ENCODE results near the gene ARHGAP23.

ARHGAP23 gene

DNA sequence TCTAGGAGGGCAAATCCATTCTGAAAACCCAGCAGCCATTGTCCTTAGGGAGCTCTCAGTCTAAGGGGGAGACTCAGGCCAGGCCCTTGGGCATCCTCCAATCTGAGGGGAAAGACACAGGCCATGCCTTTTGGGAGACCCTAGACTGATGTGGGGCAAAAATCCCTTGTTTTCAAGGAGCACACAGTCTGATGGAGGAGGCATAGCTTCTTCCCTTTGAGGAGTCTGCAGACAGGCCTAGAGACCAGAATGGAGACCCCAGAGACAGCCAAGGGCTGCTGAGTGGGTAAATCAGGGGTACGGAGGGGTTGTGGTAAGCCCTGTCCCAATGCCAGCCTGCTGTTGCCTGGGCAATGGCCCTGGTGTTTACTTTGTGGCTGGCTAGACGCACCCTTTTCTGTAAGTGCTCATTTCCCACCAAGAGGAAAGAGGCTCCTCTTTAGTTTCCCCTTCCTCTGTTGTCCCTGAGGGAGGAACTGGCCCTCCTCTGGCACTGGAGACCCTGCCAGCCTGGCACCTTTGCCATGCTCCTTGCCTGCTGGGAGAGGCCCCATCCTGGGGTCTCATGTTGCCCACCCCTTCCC, 19.3 kb downstream of the ARHGAP23 start:
- DNase-seq: peak; percentile 16

DNA sequence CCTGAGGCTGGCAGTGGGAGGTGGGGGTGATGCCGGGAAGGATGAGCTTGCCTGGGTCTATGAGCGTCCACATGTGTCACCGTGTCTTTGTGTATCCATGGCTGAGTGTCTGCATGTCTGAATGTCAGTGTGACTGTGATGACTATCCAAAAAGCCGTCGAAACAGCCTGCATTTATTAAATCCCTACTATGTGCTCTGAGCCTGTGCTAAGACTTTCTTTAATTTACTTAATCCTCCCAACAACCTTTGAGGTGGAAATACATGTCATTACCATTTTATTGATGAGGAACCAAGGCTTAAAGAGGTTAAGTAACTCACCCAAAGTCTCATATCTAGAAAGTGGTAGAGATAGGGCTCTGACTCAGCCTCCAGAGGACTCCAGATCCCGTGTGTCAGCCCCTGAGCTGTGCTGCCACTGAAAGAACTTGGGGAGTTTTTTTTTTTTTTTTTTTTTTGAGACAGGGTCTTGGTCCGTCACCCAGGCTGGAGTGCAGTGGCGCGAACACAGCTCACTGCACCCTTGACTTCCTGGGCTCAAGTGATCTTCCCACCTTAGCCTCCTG, 20.0 kb downstream of the ARHGAP23 start:
- DNase-seq: no peak

DNA sequence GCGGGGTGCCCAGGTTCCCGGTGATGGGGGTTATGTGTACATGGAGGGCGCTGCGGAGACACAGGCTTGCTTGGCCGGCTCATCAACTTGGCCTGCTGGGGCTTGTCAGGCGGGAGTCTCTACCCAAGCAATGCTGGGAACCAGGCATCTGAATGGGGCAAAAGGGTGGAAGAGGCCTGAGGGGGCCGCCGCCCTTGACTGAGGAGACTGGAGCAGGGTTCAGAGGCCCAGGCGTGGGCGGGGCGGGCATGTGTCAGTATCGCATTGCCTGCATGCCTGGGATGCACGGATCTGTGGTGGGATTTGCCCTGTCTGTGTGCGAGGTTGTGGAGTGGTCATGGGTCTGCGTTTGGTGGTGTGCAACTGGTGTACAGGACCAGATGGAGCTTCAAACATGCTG, 21.1 kb downstream of the ARHGAP23 start:
- no peak for DNase-seq

DNA sequence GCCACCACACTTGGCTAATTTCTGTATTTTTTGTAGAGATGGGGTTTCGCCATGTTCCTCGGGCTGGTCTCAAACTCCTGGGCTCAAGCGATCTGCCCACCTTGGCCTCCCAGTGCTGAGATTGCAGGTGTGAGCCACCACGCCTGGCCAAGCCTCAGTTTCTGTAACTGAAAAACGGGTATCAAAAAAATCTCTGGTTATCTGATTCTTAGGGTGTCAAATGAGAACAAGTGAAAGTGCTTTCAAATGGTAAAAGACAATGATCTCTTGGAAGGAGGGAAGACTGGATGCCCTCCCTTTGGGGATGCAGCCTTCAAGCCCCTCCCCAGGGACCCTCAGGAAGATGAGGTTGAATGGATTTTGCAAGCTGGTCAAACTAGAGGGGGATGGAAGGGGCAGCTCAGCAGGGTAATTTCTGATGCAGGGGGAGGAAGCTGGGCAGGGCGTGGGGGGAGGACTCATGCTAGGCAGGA, 22.3 kb downstream of the ARHGAP23 start:
- DNase-seq: no peak

DNA sequence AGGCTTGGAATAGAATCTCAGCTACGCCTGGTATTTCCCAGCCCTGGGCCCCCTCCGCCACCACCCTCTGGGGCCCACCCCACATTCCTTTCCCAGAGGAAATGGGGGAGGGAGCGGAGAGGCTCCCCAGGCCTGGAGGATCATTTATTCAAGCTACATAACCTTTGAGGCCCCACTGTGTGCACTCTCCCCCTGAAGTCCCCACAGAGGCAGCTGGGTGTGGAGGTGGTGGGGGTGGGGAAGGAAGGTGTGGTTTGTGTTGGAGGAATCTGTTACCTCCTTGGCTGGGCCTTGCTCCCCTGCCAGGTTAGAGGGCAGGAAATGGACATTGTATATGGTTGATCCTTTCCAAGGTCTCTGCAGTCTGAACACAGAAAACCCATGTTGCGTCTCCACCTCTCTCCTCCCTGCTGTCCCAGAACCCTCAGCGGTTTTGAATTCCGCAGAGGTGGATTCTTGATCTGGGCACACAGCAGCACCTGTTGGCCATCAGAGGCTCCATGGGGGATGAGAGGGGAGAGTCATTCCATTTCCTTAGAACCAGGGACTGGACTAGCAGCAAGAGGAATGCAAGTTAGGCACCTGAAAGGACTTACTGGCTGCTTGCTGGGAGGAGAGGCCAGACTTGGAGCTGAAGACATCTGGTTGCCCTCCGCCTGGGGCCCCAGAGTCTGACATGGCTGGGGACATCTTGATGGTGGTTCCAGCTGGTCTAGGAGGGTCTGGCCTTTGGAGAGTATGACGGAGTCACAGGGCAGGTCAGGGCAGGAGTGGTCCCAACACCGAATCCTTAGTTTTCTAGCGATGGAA, 23.0 kb downstream of the ARHGAP23 start:
- no peak for DNase-seq

DNA sequence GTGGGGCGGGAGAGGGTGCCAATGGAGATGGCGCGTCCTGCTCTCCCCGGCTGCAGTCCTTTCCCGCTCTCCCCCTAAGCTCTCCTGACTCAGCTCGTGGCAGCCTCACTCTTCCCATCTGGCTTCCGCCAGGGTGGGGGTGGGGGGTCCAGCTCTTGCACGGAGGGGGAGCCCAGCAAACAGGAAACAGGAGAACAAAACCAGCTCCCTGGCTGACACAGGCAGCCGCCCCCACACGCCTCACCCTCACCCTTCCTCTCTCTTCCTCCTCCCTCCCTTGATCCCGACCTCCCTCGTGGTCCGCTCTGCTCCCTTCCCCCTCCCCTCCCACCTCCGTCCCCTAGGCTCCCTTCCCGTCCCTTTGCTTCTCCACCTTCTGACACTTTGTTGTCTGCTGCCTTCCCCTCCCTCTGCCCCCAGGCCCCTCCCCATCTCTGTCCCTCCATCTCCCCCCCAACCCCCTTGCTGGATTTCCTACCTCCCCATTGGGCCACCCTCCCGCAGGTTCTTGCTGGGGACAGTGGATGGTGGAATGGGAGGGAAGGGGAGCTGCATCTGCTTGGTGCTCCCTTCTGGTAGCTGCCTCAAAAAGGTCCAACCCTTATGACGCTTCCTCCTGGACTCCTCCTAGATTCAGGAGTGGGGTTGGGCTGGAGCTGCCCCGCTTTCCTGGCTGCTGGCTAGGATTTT, 23.7 kb downstream of the ARHGAP23 start:
- no peak for DNase-seq

DNA sequence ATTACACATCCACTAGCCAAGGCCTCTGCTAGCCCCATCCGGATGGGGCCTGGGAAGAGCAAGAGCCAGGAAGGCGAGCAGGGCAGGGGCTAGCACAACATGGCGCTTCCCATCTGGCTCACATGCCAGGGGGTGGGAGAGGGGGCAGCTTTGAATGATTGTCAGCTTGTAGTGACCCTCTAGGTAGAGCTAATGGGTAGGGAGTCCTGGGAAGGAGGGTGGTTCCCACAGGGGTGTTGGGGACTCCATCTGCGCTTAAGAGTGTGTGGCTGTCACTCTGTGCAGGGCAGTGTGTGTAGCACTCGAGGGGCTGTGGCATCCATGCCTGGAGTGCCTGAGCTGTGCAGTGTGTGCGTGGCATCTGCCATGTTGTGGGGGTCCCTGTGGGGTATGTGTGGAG, 24.5 kb downstream of the ARHGAP23 start:
- DNase-seq: no peak

DNA sequence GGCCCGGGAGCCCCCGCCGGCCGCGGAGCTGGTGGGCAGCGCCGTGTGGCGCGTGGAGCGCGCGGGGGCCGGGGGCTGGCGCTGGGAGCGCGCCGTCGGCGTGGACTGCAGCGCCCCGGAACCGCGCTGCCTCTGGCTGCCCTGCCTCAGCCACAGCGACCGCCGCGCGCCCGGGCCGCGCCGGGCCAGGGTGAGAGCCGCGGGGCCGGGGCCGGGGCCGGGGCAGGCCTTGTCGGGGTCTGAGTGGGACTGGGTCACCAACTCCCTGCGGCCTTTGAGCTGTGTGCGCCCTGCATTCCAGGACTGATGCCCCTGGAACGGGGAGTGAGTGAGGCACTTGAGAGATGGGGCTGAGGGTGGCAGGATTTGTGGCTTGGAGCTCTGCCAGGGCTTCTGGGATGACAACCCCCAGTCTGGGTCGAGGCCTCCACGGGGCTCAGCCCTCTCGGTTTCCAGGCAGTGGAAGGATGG, 25.7 kb downstream of the ARHGAP23 start:
- DNase-seq: no peak

DNA sequence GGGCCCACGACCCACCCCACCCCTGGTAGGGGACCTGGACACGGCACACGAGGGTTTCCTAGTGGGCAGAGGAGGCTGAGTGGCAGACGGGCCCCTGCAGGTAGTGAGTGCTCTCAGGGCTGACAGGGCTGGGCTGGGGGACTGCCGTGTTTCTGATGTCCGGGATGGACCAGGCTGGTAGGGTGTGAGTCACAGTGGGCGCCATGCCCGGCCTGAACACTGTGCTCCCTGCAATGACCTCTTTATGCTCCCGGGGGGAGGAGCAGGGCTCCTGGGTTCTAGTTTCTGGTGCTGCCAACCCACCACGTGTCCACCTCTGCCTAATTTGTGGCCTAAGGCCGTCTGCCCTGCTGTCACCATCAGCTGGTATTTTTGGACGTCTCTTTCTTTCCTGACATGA, 26.3 kb downstream of the ARHGAP23 start:
- DNase-seq: no peak

DNA sequence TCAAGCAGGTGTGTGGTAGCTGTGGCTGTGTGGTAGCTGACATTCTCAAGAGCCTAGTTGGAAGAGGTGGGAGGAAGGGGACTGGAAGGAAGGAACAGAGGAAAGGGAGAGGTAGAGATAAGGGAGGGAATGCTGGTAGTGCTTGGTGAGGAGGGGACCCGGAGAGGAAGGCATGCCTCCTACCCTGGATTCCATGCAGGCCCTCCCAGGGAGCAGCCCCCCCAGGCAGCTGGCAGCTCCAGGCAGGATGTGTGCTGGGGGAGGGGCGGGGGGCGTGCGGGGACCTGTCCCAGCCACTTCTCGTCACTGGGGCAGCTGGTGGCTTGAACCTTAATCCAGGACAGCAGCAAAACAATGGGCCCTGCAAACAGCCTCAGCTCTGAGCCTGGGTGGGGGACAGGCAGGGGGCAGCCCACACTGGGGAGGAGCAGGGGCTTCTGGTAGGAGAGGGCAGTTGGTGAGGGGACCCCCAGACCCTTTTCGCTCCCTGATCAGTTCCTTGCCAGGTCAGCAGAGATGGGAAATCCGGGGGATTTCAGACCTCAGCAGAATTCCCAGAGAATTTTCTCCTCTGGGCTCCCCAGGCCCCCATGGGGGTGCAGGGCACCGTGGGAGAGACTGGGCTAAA, 27.1 kb downstream of the ARHGAP23 start:
- DNase-seq: no peak

DNA sequence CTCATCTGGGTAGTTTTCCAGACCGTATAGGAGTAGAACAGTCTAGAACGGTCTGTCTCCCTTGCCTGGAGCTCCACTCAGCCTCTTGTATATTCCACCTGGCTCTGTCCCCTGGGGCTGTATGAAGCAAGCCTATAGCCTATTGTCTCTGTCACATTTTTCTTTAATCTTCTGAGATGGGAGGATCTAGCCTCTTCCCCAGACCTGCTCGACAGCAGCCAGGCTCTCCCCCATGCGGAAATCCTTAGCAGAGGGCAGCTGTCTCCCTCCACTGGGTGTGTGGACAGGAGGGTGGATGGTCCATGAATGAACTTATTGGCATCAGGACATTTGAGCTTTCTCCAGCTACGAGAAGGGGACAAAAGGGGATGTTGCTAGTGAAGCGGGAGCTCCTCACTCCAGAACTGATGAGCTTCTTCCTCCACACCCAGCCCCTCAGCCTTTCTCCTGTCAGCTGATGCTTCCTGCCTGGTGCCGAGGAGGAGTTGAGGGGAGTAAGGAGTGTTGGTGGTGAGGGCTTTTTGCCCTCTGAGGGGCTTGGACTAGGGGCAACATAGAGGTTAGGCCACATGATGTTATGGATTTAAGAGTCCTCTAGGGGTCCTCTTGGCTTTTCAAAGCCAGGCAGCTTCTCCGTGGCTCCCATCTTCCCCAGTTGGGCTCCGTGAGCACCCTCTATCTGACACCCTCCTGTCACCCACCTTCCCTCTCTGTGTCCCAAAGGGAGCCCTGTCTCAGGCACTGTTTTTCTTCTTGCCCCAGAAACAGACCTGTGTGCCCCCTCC, 28.0 kb downstream of the ARHGAP23 start:
- DNase-seq: no peak

DNA sequence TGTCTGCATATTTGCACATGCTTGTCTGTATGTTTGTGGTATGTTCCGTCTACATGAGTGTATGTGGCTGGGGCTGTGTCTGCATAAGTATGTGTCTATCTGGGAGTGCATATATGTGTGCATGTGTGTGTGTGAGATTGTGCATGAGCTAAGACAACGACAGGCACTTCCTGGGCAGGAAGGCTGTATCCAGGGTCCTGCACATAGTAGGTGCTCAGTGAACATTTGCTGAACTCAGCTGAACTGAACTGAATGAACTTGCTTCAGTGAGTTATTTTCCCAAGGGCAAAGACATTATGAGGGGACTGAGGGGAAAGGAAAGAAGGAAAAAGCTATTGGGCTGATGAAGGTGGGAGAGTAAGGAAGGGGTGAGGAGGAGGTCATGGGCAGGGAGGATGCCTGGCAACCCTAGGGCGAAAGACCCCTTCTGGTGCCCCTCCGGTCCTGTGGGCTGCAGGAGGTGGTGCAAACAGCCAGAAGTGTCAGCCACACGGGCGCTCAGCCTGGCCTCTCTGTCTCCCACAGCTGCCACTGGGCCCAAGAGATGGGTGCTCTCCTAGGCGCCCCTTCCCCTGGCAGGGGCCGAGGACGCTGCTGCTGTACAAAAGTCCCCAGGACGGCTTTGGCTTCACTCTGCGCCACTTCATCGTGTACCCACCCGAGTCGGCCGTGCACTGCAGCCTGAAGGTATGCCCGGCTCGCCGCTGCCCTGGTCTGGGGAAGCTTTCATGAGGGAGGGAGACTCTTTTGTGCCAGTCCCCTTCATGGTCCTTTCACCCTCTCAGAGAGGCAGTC, 29.5 kb downstream of the ARHGAP23 start:
- no peak for DNase-seq

DNA sequence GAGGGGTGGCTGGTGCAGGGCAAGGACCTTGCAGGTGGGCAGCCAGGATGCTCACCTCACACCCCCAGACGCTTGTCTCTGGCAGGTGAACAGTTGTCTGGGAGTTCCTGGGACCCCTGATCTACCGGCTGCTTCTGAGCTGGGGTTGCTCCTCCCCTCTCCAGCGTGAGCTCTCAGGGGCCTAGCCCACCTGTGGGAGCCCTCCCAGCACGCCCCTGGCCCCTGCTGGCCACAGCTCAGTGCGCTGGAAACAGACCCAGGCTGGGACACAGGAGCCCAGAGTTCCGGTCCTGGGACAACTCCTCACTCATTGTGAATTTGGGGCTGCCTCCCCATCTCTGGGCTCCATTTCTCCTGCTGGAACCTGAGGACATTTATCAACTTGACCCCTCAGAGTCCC, 30.3 kb downstream of the ARHGAP23 start:
- no peak for DNase-seq

DNA sequence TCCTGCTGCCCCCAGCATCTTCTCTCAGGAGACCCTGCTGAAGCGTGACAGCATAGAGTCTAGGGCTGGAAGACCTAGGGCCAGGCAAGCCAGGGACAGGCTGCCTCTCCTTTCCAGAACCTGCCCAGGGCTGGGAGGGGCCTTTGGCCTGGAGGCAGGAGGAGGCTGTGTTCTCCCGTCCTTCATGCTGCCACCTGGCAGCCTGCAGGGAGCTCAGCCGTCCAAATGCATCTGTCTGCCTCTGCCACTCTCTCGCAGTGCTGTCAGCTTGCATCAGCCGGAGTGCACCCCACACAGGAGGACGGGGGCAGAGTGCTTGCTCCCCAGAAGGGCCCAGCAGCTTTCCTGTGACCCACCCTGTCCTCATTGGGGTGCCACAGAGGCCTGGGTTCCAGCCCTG, 31.3 kb downstream of the ARHGAP23 start:
- no peak for DNase-seq

DNA sequence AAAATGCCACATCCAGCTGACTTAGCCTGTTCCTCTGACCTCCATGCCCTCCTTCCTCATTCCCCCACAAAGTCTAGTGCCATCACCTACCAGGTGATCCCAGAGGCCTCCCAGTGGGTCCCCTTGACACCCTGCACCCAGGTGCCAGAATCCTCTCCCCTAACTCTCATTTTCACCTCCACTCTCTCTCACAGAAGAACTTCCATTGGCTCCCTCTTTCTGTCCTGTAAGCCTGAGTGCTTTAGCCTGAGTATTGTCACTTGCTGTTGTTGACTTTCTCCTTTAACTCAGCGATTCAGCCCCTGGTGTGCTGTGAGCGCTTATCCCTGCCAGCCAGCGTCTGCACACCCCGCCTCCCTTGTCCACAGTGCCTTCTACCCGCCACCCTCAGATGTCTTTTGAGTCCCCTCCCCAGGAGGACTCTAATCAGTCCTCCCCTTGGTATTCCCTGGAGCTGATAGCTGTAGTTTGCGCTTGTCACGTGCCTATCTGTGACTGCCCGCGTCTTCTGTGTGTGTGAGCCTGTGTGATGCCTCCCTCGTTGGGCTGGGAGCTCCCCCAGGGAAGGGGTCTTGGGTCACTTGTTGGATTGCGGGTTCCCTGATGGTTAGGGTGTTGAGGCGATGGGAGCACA, 31.9 kb downstream of the ARHGAP23 start:
- no peak for DNase-seq

DNA sequence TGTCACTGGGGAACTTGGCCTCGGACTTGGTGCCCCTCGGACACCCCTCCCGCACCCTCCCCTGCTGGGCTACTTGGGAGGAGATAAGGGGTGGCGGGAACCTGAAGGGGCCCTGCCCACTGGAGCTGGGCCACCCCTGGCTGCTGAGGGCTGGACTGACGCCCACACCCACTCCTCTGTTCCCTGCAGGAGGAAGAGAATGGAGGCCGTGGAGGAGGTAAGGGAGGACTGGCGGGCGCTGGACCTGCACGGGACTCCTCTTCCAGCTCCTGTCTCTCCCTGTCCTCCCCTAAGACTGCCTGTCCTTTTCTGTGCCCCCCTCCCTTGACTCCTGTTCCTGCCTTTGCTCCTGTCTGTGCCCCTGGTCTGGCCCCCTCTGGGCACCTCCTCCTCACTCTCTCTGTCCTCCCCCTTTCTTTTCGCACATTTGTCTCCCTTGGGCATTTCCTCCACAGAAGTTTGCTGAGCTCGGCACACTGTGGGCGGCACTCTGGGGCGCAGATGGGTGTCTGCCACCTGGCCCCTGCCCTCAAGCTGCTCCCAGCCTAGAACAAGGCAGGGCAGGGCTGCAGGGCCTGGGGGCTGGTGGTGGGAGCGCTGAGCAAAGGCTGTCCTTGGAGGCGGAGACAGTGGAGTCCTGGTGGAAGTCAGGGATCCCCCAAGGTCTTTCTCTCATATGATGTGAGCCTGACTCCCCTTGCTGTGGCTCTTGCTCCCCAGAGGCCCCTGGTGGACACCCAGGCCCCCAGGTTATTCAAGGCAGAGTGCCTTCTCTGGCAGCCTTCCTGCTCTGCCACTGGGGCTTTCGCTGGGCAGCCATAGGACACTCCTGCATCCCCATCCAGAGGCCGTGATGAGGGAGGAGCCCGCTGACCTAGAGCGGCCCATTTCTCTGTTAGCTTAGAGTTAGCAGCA, 32.7 kb downstream of the ARHGAP23 start:
- DNase-seq: no peak

DNA sequence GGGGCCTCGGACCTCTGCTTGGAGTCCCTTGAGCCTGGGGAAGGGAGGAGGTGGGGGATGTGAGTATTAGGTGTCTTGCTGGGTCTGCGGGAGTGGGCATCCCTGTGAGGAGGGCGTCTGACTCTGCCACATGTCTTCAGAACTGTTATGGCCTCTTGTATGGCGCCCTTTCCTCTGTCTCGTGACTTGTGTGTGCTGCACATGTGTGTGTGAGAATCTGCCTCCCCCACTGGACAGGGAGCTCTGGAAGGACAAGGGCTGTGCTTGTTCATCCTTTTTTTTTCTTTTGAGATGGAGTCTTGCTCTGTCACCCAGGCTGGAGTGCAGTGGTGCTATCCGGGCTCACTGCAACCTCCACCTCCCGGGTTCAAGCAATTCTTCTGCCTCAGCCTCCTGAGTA, 33.4 kb downstream of the ARHGAP23 start:
- no peak for DNase-seq

DNA sequence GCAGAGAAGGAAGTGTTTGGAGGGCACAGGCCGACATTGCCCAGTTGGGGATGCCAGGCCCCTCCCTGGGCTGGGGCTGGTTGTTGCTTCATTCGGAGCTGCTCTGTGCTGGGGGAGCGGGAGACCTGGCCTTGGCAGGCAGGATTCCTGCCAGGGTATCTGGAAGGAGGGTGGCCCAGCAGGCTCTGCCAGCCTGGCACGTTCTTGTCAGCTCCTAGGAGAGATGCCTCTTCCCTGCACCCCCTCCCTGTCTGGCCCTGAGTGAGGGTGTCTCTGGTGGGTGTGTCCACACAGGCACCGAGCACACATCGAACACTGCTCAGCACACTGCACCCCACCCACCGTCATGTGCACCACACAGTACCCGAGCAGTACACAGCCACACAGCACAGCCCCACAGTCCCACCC, 35.2 kb downstream of the ARHGAP23 start:
- no peak for DNase-seq

DNA sequence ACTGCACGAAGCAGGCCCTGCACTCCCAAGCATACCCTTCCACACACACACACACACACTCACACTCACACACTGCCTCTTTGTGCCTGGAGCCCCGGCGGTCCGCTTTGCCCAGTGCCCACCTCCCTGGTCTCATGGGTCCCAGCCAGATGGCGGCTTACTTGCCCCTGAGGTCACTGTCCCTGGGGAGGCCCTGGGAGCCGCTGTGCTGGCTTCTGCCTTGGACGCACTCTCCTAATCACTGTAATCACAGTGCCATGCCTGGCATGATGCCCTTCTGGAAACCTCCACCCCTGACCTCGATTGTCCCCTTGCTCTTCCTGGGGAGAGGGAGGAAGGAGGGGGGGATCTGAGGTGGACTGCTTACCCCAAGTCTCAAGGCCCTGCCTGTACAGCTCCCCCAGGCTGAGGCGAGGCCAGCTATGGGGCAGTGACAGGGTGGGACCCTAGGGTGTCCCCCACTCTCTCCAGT, 36.0 kb downstream of the ARHGAP23 start:
- no peak for DNase-seq

Measured in NCI-H2029 treated with DMSO at 0.1 percent for 48 hours (cell line).